IPS DF 4.7 (cell line): Measurements from ENCODE around the gene ALDH18A1.
"Not testable (repeated sequence)": the region's sequence is repeated elsewhere in the genome, so short reads cannot be mapped to it uniquely, and the experiment has no call there.

ENCODE experiments used
- DNase-seq: peaks from one replicate; pipeline ENCODE4 v3.0.0-alpha.2; 2013; ENCODE audit warnings: low spot score; ENCODE audit errors: extremely low read depth

Gene ALDH18A1

DNA sequence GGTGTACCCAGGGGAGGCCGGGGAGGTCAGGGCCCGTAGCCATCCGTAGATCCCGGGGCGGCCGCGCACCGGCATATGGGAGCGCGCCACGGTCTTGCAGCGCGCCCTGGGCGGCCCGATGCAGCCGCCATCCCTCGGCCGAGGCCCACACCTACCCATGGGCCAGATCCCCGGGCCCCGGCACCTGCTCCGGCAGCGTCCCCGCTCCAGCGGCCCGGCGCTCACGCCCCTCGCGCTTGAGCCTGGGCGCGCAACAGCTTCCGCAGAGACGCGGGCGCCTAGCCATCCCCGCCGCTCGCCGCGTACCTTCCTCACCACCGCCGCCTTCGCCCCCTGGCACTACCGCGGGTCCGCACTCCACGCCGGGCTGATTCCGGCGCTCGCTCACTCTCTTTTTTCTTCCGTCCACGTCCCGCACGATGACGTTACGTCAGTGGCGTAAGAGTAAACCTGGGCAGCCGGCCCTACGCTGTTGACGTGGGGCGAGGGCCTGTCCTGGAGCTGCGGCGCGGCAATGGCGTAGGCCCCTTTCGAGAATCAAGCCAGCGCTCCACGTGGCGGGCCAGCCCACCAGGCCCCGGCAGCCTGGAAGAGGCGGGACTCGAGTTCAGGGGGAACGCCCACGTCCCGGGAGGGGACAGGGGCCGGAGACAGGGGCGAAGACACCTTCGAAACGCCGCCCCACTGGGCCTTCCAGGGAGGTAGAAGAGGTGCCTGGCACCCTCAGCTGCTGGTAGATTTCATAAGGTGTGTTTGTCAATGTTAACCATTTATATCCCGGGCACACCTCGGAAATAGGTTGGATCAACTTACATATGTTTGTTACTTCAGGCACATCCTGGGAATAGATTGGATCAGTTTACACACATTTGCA is at the start of gene ALDH18A1:
ALDH18A1 (minus strand) TSS at position 421 of the 874 bp plus-strand sequence. CDS start 3,334 bp downstream, outside the sequence.
- DNase-seq, result peak; percentile 58

DNA sequence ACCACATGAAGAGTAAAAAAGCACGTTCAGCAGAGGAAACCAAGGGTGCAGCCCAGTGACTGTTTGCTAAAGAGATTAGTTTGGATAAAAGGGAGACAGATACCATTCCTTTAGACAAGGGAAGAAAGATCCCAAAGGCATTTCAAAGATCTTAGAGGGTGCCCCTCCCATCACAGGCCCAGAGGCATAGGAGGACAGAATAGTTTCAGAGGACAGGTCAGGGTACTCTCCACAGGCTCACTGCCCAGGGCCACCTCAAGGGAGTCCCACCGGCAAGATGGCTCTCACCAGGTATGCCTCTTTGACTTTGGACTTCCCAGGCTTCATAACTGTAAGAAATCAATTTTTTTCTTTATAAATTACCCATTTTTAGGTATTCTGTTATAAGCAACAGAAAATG is 41.9 kb upstream of the ALDH18A1 start:
- DNase-seq, result no peak

DNA sequence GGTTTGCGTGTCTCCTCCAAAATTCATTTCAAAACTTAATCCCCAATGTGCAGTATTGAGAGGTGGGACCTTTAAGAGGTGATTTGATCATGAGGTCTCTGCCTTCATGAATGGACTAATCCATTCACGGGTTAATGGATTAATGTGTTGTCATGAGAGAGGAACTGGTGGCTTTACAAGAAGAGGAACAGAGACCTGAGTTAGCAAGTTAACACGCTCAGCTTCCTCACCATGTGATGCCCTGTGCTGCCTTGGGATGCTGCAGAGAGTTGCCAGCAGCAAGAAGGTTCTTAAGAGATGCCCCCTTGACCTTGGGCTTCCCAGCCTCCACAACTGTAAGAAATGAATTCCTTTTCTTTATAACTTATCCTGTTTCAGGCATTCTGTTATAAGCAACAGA is 40.9 kb upstream of the ALDH18A1 start:
- DNase-seq, result no peak

DNA sequence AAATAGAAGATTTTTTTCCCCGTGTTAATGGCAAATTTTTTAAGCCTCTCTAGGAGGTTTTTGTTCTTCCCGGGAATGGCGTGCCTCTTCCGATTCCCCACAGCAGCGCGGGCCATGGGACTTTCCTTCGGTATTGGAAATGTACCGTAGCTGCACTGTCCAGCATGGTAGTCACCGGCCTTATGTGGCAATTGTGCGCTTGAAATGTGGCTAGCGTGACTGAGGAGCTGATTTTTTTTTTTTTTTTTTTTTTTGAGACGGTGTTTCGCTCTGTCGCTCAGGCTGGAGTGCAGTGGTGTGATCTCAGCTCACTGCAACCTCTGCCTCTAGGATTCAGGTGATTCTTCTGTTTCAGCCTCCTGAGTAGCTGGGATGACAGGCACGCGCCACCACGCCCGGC is 38.2 kb upstream of the ALDH18A1 start:
- DNase-seq, result no peak

DNA sequence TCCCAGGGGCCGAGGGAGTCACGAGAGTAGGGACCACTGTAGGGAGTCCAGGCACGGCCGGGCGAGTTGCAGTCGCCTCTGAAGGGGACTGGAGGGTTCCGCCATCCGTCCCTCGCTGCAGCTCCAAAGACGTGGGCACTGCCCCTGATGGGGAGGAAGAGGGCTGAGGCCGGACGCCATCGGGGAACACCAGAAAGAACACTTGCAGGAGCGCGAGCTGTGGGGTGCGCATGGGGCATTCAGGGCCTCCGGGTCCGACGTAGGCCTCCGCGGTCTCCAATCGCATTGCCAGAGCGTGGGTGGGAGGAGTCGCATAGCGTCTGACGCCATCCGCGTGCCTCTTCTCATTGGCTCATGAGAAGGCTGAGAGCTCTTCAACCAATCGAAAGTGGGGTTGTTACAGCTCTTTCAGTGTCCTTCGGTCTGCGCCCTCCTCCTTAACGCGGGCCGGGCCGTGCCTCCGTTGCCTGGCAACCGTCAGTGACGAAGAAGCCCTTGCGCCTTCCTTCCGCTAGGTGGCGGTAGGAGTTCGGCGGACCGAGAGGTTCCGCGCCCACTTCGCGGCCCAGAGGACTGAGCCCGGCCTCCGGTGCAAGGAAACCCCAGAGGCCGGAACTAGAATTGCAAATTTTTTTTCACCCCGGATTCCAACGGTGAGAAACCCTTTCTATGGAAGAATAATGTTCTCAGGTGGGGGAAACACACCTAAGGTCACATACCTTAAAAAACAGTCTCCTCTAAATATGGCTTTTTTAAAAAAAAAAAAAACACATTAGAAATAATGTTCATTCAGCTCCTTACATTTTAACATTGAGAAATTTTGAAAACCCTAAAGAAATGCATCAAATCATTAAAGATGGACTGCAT is 37.4 kb upstream of the ALDH18A1 start, which contains the start of gene TCTN3:
TCTN3 (minus strand) TSS at position 260 of the 867 bp plus-strand sequence; CDS start at position 232, 28 bp downstream.
- DNase-seq, result peak; percentile 98

DNA sequence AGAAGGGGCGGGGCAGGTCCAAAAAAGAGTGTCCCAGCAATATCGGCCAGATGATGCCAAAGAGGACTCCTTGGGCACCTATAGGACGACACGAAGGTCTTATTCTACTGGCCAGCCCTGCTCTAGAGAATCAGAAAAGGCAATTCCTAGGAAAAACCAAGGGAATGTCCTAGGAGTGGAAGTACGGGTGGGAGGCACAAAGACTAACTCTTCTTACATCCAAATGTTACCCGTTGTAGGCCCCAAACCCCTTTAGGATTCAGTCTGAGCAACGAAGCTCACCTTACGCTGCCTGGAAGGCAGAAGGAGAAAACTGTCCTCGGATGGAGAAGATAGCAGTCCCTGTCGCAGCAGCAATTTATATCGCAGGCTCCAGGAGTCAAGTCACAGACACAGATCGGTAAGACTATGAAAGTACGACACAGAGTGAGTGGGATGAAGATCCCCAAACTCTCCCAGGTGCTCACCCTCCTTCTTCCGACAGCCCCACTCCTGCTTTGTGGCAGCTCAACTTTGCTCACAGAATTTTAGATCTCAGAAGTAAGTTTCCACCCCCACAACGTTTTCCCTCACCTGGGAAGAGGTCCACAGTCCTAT is 36.7 kb upstream of the ALDH18A1 start:
- no peak for DNase-seq

DNA sequence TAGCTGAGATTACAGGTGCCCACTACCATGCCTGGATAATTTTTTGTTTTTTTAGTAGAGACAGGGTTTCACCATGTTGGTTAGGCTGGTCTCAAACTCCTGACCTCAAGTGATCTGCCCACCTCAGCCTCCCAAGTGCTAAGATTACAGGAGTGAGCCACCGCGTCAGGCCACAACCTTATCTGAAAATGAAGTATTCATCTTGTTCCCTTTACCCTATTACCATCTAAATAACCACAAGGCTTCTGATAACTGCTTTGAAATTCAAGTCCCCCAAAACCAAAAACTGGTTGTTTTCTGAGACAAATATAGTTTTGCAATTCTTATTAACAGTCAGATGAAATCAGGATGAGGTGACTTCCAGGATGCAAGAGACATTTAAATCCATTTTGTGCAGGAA is 34.8 kb upstream of the ALDH18A1 start:
- DNase-seq, result no peak

DNA sequence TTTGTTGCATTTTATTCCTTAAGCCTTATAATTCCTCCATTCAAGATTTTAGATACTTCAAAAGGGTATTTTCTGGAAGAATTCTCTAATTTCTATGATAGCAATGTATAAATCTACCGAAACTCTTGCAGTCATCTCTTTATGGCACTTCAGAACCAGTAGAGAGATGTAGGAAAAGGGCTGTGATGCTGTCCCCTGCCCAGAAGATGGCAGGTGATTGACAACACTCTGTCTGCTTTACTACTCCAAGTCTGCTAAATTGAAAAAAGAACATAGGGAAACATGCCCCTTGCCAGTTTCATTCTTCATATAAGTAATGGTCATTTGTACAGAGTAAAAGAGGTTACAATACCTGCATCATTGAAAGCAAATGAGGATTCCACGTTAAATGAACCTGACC is 32.1 kb upstream of the ALDH18A1 start:
- DNase-seq, result no peak

DNA sequence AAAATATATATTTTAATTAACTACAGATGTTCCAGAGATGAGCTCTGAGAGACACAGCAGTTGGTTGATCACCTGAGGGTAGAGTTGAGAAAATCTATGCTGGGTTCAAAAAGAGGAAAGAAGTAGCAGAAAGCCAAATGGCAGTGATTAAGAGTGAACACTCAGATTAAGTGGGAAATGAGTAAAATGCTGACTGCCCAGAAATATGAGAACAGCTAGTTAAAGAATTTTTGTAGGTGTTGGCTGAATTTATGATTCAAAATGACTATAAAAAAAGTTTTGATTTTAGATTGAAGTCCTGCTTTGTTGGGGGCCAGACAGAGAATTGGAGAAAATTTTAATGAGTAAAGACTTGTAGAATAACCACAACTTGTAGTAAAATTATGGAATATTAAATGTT is 27.5 kb upstream of the ALDH18A1 start:
- DNase-seq, result no peak

DNA sequence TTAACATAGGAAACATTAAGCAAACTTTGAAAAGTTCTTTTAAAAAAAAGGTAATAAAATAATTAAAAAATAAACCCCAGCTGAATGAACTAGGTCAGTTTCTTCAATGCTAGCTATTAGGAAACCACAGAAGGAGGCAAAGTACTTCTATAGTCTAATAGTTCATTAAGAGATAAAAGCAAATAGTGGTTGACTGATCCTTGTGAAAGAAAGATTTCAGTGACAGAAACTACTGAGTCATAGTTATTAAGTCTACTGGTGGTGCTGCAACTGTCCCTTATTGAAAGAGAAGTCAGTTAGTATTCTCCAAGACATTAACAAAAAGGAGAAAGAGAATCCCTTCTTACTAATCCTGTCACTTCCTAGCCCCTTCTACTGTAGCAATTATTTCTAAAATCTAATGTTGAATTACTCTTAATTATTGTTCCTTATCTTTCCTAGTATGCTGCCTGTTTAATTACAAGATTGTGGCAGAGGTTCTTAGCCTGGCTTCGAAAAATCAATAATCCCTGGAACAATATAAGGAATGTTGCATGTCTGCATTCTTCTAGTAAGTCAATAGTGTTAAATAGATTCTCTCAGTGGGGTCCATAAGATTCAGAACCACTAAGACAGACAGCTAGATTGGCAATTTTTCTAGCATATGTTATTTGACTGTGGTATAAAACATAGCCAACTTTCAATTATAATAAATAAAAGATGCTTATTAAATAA is 19.0 kb upstream of the ALDH18A1 start:
- no peak for DNase-seq

DNA sequence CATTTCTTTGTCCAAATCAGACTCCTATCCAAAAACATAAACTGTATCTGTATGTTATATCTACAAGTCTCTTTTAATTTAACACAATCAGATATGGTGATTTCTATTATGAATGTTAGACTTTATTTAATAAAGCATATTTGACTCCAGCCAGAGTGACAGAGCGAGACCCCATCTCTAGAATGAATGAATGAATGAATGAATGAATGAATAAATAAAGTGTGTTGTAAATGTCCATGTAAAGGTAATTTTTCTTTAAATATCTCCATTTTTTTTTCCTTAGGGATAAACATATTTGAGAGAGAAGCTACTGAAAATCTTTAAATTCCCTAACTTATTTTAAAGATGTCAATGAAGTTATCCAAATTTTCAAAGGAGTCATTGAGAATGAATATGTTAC is 18.1 kb upstream of the ALDH18A1 start:
- no peak for DNase-seq

DNA sequence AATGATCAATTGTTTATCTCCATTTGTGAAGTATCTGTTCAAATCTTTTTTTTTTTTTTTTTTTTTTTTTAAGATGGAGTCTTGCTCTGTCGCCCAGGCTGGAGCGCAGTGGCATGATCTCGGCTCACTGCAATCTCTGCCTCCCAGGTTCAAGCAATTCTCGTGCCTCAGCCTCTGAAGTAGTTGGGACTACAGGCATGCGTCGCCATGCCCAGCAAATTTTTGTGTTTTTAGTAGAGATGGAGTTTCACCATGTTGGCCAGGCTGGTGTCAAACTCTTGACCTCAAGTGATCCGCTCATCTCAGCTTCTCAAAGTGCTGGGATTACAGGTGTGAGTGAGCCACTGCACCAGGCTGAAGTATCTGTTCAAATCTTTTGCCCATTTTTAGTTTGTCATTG is 16.1 kb upstream of the ALDH18A1 start:
- DNase-seq, result not testable (repeated sequence)

DNA sequence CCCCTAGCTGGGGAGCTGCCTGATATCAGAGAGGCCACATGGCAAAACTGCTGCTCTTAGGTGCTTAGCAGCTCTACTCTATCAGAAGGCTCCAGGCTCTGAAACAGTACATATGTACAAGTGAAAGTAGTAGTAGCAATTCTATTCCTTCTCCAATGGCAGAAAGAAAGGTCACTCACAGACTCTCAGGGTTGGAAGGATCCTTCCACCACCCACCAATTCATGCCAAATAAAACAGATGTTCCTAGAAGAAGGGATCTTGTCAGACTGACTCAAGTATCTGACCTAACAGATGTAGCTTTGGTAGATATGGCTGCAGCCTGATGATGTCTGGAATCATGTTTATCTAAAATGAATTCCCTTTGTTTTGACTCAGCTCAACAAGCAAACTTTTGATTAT is 8.0 kb upstream of the ALDH18A1 start:
- no peak for DNase-seq

DNA sequence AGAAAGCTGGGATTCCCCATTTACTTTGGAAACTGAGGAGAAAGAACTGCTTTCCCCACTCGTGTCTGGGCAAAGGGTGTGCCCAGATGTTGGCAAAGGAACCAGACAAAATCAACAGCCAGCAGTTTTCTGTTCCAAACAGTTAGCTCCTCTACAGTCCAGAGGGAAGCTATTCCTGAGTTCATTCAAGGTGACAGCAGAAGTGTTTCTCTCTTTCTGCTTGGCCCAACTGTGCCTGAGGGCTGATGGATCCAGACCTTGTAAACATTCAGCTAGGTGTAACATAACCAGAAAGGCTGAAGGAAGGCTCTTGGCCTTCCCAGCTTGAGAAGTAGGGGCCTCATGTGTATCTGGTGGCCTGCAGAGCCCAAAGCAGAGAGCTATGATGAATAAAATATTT is 7.0 kb upstream of the ALDH18A1 start:
- no peak for DNase-seq

DNA sequence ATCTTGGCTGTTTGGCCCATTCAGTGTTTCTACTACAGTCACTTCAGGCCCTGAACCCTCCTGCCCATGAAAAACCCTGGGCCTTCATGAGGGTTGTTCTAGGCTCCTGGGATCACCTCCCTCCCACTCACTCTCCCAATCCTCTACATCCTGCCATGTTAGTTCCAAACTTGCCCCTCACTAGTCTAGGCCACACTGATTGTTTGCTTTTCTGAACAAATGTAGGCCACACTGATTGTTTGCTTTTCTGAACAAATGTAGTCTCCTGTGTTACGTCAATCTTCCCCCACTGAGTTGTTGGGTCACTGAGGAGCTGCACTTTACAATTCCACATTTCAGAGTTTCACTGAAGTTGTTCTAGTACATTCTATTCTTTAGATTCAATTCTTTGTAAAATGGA is 5.3 kb upstream of the ALDH18A1 start:
- no peak for DNase-seq

DNA sequence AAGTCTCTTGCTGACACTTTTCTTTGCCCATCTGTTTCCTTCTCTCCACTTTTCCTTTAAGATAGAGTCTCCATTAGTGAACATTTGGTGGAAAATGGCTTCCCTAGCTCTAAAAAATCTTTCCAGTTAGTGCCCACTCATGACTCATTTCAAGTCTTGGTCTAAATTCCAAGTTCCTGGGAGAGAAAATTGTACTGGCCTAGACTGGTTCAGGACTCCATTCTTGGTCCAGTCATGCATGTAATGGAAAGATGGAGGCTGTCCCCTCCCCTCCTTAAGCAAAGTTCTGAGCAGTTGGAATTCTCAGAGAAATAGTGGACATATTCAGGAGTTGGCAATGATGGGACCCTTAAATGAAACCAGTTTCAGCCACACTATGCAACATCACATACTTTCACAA is 3.8 kb upstream of the ALDH18A1 start:
- no peak for DNase-seq

DNA sequence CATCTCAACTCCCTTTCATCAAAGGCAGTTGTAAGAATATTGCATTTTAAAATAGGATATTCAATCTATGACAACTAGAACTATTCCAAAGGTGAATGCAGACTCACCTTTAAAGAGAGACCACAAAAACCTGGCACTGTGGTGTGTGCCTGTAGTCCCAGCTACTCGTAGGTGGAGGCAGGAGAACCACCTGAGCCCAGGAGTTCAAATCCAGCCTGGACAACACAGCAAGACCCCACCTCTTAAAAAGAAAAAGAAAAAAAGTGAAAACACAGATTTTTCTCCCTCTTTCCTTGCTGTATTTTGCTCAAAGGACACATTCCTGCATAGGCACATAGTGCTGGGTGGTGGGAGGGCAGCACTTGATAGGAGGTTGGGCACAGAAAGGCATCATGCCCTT is 739 bp upstream of the ALDH18A1 start:
- DNase-seq, result no peak

DNA sequence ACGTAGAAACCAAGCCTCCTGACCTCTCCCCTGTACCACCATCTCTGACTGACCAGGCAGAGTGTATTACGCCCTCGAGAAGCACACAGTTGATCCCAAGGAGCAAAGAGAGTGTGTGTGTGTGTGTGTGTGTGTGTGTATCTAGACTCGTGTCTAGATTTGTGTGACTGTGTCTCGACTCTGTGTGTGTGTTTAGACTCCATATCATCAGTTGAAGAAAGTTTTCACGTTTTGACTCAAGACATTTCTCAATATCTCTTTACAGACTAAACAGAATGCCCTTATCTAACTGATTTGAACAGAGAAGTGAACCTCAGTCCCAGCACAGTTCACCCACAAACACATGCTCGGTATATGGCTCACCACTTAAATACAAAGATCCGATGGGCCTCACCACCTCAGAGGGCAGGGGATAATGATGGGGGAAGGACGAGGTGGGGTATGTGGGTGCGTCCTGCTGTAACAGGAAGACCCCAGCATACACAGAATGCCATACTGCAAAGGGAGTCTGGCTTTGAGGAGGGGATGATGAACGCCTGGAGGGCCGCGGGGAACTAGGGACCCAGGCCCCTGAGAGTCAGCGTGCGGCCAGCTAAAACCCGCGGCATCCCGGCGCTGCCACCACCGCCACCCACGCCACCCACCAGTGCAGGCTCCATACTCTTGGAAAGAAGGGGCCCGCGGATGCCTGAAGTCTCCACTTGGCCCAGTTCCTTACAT is 780 bp downstream of the ALDH18A1 start:
- DNase-seq, result no peak

DNA sequence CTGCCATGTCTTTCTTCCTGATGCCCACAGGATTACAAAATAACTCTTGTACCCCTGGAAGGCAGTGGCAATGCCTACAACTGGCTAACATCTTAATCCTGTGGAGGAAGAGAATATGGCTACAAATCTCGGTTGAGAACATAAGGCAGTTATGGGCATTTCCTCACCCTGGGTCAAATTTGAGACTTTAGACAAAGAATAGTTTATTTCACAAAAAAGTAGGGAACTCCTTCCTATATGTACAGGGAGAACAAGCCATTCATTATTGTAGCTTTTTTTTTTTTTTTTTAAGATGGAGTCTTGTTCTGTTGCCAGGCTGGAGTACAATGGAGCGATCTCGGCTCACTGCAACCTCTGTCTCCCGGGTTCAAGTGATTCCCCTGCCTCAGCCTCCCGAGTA is 2.6 kb downstream of the ALDH18A1 start:
- DNase-seq, result no peak

DNA sequence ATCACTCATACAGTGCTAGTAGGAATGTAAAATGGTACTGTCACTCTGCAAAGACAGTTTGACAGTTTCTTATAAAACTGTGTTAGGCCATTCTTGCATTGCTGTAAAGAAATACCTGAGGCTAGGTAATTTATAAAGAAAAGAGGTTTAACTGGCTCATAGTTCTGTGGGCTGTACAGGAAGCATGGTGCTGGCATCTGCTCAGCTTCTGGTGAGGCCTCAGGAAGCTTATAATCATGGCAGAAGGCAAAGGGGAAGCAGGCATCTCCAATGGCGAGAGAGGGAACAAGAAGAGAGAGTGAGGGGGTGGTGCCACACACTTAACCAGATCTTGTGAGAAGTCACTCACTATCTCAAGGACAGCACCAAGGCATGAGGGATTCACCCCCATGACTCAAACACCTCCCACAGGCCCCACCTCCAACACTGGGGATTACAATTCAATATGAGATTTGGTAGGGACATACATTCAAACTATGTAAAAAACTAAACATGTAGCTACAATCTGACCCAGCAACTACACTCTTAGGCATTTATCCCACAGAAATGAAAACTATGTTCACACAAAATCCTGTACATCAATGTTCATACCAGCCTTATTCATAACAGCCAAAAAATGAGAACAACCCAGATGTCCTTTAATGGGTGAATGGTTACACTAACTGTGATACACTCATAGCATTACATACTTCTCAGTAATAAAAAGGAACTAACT is 5.0 kb downstream of the ALDH18A1 start:
- DNase-seq, result no peak
